Ovary (tissue), 9 donors: ENCODE measurements around the gene CAV2. TPM values are rescaled to one million over a fixed set of nuclear protein-coding genes. Genes with fewer than 3 reads are reported as not detected.

Experiments
- DNase-seq, 5 donors: peaks; one replicate each; pipeline ENCODE4 v3.0.0-alpha.2; 2019 to 2020
- H3K27ac ChIP-seq, 2 donors: fragments of 200-600 bp; one replicate each; pipeline versions ENCODE4 v1.5.1 to v1.8.0; 2019 to 2022
- H3K27me3 ChIP-seq: fragments of 200-600 bp; one replicate; pipeline ENCODE4 v1.8.0; 2022
- H3K36me3 ChIP-seq: fragments of 200-600 bp; sonication (generic); one replicate; pipeline ENCODE4 v1.5.1; 2019
- H3K4me1 ChIP-seq: one replicate; pipeline ENCODE4 v1.8.1; 2013; ENCODE audit warnings: mild to moderate bottlenecking, moderate library complexity; ENCODE audit not compliant: insufficient read depth
- H3K4me3 ChIP-seq: fragments of 200-600 bp; sonication (generic); one replicate; pipeline ENCODE4 v1.5.1; 2017
- H3K9me3 ChIP-seq, 2 donors: fragments of 200-600 bp in 1 of 2; sonication (generic) in 1 of 2; one replicate each; pipeline versions ENCODE4 v1.5.1 to v1.8.1; 2013 to 2019; ENCODE audit warnings: mild to moderate bottlenecking in 1 of 2, moderate library complexity in 1 of 2
- EP300 ChIP-seq: sonication (generic); formaldehyde crosslinking; IDR thresholded peaks from one replicate; pipeline ENCODE4 v1.6.1; 2017; ENCODE audit warnings: antibody characterized with exemption
- POLR2A ChIP-seq: fragments of 450-650 bp; IDR thresholded peaks from one replicate; pipeline ENCODE4 v1.6.1; 2017; ENCODE audit warnings: antibody characterized with exemption, mild to moderate bottlenecking, moderate library complexity
- WGBS, 3 donors: extraction: QIAGEN DNeasy Blood & Tissue Kit in 1 of 3; methylation state at CpG; one replicate each; pipeline versions ENCODE4 v1.1.5 to v1.1.7; 2013 to 2017; 5-methylcytosine and 5-hydroxymethylcytosine counted together
- intact Hi-C, 4 donors: fragments of 100-400 bp; cut with DNase I; formaldehyde crosslinking; loops; one replicate each; pipeline versions ENCODE4 v1.11.0 to v1.15.1; 2022 to 2023
- polyA plus RNA-seq, 2 donors: library from polyadenylated mRNA; stranded (reverse); fragments of 200-250 nt in 1 of 2; fragments of 350-450 nt in 1 of 2; fragmentation: Illumina TruSeq in 1 of 2; extraction: RNeasy Lipid Tissue Mini Kit (QIAGEN cat#74804) in 1 of 2; gene quantifications; one replicate each; pipeline ENCODE4 v1.2.3, GENCODE V29; 2013 to 2014
- total RNA-seq, 7 donors: library from RNA; depleted of rRNA in 2 of 7; stranded (reverse); fragments of >200 nt in 2 of 7; fragmentation: NEBNext Ultra II Directional in 3 of 7; extraction: Animal tissue kit (Norgen Biotek cat#: 25700) in 3 of 7; gene quantifications; one replicate each; pipeline versions ENCODE4 v1.1.0 to v1.2.4, GENCODE V29; 2016 to 2023
- TF ChIP-seq, protein P1 (sequence below), 3 donors: fragments of 450-650 bp in 2 of 3; fragments of 200-600 bp in 1 of 3; IDR thresholded peaks; one replicate each; pipeline versions ENCODE4 v1.5.1 to v1.8.0; 2016 to 2022; ENCODE audit warnings: antibody characterized with exemption in 3 of 3, mild to moderate bottlenecking in 1 of 3
- donor health status: DM: no; HTN: no; CAD: no; lungs with moderate emphysema.
- donor health status: DM: no; HTN: no; CAD: no.
- donor health status: Bipolar disorder and iron deficiency.
- donor health status: DM: yes; HTN: yes; CAD: no.
- donor health status: DM: no; HTN: no; CAD: no.
- donor health status: DM: yes; HTN: yes; CAD: no.

CAV2 gene
- total and polyA plus RNA-seq, 9 donors = 38.0 to 110 (median 53.7) TPM

DNA sequence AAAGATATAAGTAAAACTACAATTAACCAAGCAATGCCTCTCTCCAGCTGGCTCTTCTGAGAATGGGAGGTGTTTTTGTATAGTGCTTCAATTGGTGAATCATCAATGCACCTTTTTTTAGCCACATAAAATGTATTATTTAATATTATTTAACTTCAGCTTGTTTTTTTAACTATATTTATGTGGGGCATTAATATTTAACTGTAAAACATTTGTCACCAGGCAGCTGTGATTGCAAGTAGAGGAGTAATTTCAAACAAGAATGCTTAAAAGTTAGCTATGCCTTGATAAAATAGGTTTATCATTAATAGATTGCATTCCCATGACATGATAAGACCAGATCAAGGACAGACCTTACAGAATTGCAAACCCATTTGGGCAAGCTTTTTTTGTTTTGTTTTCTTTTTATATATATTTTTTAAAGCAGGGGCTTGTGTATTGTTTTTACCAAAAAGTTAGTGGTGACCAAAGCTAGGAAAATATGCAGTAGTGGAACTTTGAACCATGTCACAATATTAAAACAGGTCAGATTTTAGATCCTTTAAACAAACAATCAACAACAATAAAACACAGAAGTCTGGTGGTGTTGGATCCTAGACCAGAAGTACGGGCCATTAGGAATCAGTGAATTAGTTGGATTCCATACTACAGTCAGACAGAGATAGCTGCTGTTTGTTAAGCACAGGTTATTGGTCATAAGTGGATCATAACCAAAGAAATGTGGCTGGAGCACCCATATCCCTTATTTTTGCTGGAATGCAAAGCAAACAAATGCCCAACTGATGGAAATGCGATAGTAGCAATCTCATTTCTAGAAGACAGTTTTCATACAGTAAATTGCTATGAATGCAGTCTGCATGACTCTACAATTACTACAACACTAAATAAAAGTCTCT is 2.9 kb downstream of the CAV2 start:
- Histone ChIP-seq H3K4me3 (no peak overlapping the region), H3K27ac (no peak overlapping the region), H3K27me3 (no peaks in the 10 kb centered on the region), H3K4me1 (peaks cover 10% of the 10 kb centered on the region), H3K9me3 (no peaks in the 10 kb centered on the region), H3K36me3 (no peaks in the 10 kb centered on the region)
- TF ChIP-seq EP300 (no peak), POLR2A (no peak)
- TF ChIP-seq, protein P1, sequence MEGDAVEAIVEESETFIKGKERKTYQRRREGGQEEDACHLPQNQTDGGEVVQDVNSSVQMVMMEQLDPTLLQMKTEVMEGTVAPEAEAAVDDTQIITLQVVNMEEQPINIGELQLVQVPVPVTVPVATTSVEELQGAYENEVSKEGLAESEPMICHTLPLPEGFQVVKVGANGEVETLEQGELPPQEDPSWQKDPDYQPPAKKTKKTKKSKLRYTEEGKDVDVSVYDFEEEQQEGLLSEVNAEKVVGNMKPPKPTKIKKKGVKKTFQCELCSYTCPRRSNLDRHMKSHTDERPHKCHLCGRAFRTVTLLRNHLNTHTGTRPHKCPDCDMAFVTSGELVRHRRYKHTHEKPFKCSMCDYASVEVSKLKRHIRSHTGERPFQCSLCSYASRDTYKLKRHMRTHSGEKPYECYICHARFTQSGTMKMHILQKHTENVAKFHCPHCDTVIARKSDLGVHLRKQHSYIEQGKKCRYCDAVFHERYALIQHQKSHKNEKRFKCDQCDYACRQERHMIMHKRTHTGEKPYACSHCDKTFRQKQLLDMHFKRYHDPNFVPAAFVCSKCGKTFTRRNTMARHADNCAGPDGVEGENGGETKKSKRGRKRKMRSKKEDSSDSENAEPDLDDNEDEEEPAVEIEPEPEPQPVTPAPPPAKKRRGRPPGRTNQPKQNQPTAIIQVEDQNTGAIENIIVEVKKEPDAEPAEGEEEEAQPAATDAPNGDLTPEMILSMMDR (IDR thresholded peaks at IDR 0.05) = no peak
- intact Hi-C loops = no loop called here
- 87 to 90% (median 88%) methylated on average over 2 of the region's 2 CpGs for WGBS, 3 donors
- no peak for DNase-seq

DNA sequence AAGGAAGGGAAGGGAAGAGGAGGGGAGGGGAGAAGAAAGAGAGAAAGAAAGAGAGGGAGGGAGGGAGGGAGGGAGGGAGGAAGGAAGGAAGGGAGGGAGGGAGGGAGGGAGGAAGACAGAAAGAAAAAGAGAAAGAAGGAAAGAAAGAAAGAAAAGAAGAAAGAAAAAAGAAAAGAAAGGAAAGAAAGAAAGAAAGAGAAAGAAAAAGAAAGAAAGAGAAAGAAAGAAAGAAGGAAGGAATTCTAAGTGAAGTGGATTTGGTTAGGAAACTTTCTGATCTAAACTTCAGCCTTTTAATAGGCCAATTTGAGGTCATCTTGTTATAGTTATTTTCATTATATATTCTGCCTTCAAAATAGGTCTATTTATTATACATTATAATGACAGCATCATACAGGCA is 4.3 kb downstream of the CAV2 start:
- no peak for DNase-seq
- no peaks in the 10 kb centered on the region for H3K36me3 ChIP-seq
- intact Hi-C loops = no loop called here
- TF ChIP-seq EP300 (no peak), POLR2A (no peak)
- TF ChIP-seq, protein P1 (IDR thresholded peaks at IDR 0.05) = no peak
- no peaks in the 10 kb centered on the region for H3K9me3 ChIP-seq
- H3K4me3 ChIP-seq = no peak overlapping the region
- H3K4me1 ChIP-seq = peaks cover 10% of the 10 kb centered on the region
- H3K27me3 ChIP-seq = no peaks in the 10 kb centered on the region
- H3K27ac ChIP-seq = no peak overlapping the region

DNA sequence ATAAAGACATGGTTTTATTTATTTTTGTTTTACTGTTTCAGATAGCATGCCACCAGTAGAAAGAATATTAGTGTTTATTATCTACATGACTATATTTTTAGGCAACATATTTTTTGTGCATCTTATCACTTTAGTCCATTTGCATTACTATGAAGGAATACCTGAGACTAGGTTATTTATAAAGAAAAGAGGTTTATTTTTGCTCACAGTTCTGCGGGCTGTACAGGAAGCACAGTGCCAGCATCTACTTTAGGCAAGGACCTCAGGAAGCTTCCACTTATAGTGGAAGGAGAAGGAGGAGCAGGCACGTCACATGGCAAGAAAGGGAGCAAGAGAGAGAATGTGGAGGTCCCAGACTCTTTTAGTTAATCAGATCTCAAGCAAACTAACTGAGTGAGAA is 5.7 kb downstream of the CAV2 start:
- no peak for DNase-seq
- Histone ChIP-seq H3K4me3 (no peak overlapping the region), H3K4me1 (peaks cover 10% of the 10 kb centered on the region), H3K36me3 (no peaks in the 10 kb centered on the region), H3K27me3 (no peaks in the 10 kb centered on the region), H3K9me3 (no peaks in the 10 kb centered on the region), H3K27ac (no peak overlapping the region)
- WGBS, 3 donors = 92 to 96% (median 94%) methylated on average over 2 of the region's 2 CpGs
- TF ChIP-seq EP300 = no peak
- TF ChIP-seq, protein P1 (IDR thresholded peaks at IDR 0.05) = no peak
- no peak for TF ChIP-seq POLR2A
- intact Hi-C loops = no loop called here

DNA sequence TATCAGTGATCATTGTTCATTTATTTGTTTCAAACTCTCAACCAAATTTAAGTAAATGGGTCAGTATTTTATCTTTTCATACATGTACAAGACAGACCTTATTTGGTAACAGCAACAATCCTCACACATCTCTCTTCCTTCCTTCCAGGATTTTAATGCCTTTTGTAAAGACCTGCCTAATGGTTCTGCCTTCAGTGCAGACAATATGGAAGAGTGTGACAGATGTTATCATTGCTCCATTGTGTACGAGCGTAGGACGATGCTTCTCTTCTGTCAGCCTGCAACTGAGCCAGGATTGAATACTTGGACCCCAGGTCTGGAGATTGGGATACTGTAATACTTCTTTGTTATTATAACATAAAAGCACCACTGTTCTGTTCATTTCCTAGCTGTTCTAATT is 6.3 kb downstream of the CAV2 start:
- Histone ChIP-seq H3K9me3 (no peaks in the 10 kb centered on the region), H3K36me3 (no peaks in the 10 kb centered on the region), H3K4me1 (peaks cover 10% of the 10 kb centered on the region), H3K4me3 (no peak overlapping the region), H3K27me3 (no peaks in the 10 kb centered on the region), H3K27ac (no peak overlapping the region)
- intact Hi-C loops = no loop called here
- DNase-seq = no peak
- 66 to 81% (median 80%) methylated on average over 3 of the region's 3 CpGs for WGBS, 3 donors
- TF ChIP-seq, protein P1 (IDR thresholded peaks at IDR 0.05) = no peak
- TF ChIP-seq EP300 = no peak
- no peak for TF ChIP-seq POLR2A
